ENCODE results near the gene PIK3C2A.
"Not testable (repeated sequence)": the region's sequence is repeated elsewhere in the genome, so short reads cannot be mapped to it uniquely, and the experiment has no call there.

PIK3C2A gene

GRCh38 chr11:17228186-17228925, 20.6 kb upstream of the PIK3C2A start:
- not testable (repeated sequence) for H3K36me3 Mint-ChIP-seq (ENCODE audit: low read depth); ATAC-seq; H3K4me3 Mint-ChIP-seq; H3K27ac Mint-ChIP-seq; H3K27me3 Mint-ChIP-seq; DNase-seq; H3K9me3 Mint-ChIP-seq
- H3K4me1 Mint-ChIP-seq, result peaks cover 21% of the 10 kb centered on the region

DNA sequence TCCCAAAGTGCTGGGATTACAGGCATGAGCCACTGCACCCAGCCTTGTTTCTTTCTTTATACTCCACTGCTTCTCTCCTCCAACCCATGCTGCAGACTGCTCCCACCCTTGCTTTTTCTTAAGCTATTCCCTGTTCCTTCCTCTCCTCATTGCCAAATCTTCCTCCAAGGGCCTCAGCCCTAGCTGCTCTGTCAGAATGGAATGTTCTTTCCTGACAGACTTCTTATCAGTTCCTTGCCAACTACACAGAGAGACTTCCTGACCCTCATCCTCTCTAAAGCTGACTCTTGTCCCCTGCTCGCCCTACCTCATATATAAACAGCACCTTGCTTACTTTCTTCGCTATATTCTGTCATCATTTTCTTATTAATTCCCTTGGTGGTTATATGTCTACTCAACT, 16.9 kb upstream of the PIK3C2A start:
- DNase-seq, result no peak
- no peaks in the 10 kb centered on the region for H3K36me3 Mint-ChIP-seq (ENCODE audit: low read depth)
- H3K27ac Mint-ChIP-seq, result no peak overlapping the region
- no peaks in the 10 kb centered on the region for H3K4me1 Mint-ChIP-seq
- no peaks in the 10 kb centered on the region for H3K27me3 Mint-ChIP-seq
- no peaks in the 10 kb centered on the region for H3K9me3 Mint-ChIP-seq
- ATAC-seq, result no peak
- H3K4me3 Mint-ChIP-seq, result no peak overlapping the region

DNA sequence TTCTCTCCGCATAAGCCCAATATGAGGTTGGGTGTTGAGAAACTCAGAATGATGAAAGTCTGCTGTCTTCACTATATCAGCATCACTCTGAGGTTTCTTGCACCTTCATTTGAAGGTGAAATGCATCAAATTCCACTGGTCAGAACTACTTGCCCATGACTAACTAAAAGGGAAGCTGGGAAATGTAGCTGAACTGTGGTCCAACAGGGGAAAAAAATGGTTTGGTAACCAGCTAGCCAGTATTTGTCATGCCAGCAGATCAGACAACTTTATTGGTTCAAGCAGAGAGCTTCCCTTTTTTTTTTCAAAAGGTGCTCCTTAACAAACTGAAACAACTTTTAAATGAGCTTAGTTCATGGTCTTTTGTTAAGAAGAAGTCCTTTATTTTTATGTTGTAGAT, 14.2 kb upstream of the PIK3C2A start:
- Mint-ChIP-seq H3K9me3 (no peaks in the 10 kb centered on the region), H3K4me1 (no peaks in the 10 kb centered on the region), H3K27me3 (no peaks in the 10 kb centered on the region), H3K36me3 (ENCODE audit: low read depth) (no peaks in the 10 kb centered on the region), H3K4me3 (no peak overlapping the region), H3K27ac (no peak overlapping the region)
- ATAC-seq (no peak), DNase-seq (no peak)

DNA sequence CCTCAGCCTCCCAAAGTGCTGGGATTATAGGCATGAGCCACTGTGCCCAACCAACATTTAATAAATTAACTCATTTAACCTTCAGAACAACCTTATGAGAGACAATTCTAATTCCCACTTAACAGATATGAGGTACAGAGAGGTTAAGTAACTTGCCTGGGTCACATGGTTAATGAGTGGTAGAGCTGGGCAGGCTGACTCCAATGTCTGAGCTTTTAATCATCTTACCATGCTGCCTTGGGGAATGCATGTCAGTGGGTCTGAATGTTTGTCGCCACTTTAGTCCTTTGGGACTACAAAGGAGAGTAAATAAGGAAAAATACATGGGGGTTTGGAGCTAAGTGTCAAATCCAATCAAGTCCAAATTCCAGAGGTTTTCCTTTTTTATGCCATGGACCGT, 11.2 kb upstream of the PIK3C2A start:
- Mint-ChIP-seq H3K9me3 (peaks cover 5% of the 10 kb centered on the region), H3K4me1 (no peaks in the 10 kb centered on the region), H3K4me3 (no peak overlapping the region), H3K27ac (no peak overlapping the region), H3K27me3 (no peaks in the 10 kb centered on the region), H3K36me3 (ENCODE audit: low read depth) (no peaks in the 10 kb centered on the region)
- no peak for DNase-seq
- no peak for ATAC-seq

DNA sequence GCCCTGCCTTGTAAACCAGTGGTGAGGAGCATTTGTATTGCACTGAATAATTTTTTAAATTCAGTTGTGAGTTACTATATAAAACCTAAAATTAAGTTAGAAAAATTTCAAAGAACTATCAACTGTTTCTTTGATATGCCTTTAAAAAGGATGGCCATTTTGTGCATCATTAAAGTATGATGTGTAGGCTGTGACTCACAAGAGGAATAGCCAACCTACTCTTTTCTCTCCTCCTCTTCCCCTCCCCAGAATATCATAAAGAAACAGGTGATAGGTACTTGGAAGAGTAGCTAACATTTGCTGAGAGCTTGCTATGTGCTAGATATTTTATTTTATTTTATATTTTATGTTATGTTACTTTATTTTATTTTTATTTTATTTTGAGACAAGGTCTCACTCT, 10.6 kb upstream of the PIK3C2A start:
- DNase-seq (no peak), ATAC-seq (no peak)
- no peaks in the 10 kb centered on the region for H3K27me3 Mint-ChIP-seq
- H3K27ac Mint-ChIP-seq, result no peak overlapping the region
- no peaks in the 10 kb centered on the region for H3K4me1 Mint-ChIP-seq
- H3K36me3 Mint-ChIP-seq (ENCODE audit: low read depth), result no peaks in the 10 kb centered on the region
- peaks cover 8% of the 10 kb centered on the region for H3K9me3 Mint-ChIP-seq
- H3K4me3 Mint-ChIP-seq, result no peak overlapping the region

DNA sequence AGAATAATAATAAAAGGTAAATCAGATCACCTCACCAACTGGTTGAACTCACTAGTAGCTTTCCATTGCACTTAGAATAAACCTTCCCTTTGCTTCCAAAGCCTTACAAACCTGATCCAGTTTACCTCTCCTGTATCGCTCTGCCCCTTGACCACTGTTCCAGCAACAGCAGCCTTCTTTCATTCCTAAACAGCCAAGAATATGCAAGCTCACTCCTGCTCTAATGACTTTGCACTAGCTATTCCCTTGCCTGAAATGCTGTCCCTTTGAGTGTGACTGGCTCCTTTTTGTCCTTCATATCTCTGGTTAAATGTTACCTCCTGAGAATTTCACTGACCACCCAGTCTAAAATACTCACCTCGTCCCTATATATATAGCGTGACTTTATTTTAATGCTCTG, 9.6 kb upstream of the PIK3C2A start:
- H3K9me3 Mint-ChIP-seq, result peaks cover 8% of the 10 kb centered on the region
- ATAC-seq, result no peak
- H3K4me1 Mint-ChIP-seq, result no peaks in the 10 kb centered on the region
- no peak for DNase-seq
- no peaks in the 10 kb centered on the region for H3K27me3 Mint-ChIP-seq
- no peak overlapping the region for H3K4me3 Mint-ChIP-seq
- H3K36me3 Mint-ChIP-seq (ENCODE audit: low read depth), result no peaks in the 10 kb centered on the region
- no peak overlapping the region for H3K27ac Mint-ChIP-seq

DNA sequence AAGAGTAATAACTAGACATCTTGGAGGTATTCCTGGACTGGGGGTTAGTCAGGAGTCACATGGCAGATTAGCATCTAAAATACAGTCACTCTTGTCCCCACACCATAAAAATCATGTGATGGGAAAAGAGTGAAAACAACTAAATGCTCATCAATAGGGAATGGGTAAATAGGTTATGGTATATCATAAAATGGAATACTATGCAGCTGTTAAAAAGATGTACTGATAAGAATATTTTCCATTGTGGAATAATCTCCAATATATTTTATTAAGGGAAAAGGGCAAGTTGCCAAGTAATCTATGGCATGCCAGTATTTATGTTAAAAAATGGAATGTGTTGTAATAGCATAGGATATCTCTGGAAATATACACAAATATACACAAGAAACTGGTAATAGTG, 6.6 kb upstream of the PIK3C2A start:
- Mint-ChIP-seq H3K27ac (no peak overlapping the region), H3K27me3 (no peaks in the 10 kb centered on the region), H3K36me3 (ENCODE audit: low read depth) (no peaks in the 10 kb centered on the region), H3K9me3 (peaks cover 8% of the 10 kb centered on the region), H3K4me3 (no peak overlapping the region), H3K4me1 (peaks cover 8% of the 10 kb centered on the region)
- DNase-seq (no peak), ATAC-seq (no peak)

DNA sequence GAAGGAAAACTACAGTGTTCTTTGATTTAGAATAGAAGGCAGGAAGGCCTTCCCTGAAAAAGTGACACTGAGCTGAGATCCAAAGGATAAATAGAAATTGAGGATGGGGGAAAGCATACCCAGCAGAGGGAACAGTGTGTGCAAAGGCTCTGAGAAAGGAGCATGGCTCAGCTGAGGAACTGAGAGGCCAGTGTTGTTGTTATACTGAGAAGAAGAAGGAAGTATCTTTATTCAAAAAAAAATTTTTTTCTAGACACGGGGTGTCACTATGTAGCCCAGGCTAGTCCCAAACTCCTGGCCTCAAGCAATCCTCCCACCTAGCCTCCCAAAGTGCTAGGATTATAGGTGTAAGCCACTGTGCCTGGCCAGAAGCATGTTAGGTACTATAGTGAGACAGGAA, 3.5 kb upstream of the PIK3C2A start:
- ATAC-seq (no peak), DNase-seq (no peak)
- H3K27me3 Mint-ChIP-seq, result no peaks in the 10 kb centered on the region
- H3K9me3 Mint-ChIP-seq, result peaks cover 8% of the 10 kb centered on the region
- H3K4me1 Mint-ChIP-seq, result peaks cover 30% of the 10 kb centered on the region
- no peak overlapping the region for H3K4me3 Mint-ChIP-seq
- no peaks in the 10 kb centered on the region for H3K36me3 Mint-ChIP-seq (ENCODE audit: low read depth)
- H3K27ac Mint-ChIP-seq, result no peak overlapping the region

GRCh38 chr11:17209939-17210245, 2.1 kb upstream of the PIK3C2A start:
- peaks cover 8% of the 10 kb centered on the region for H3K9me3 Mint-ChIP-seq
- H3K4me1 Mint-ChIP-seq, result peaks cover 32% of the 10 kb centered on the region
- H3K27me3 Mint-ChIP-seq, result no peaks in the 10 kb centered on the region
- peak overlapping the region; percentile 93 for H3K4me3 Mint-ChIP-seq
- DNase-seq, result no peak
- no peak for ATAC-seq
- H3K27ac Mint-ChIP-seq, result peak overlapping the region; percentile 72
- H3K36me3 Mint-ChIP-seq (ENCODE audit: low read depth), result no peaks in the 10 kb centered on the region

- peak overlapping the region; percentile 95 for H3K27ac Mint-ChIP-seq
- peak overlapping the region; percentile 93 for H3K4me3 Mint-ChIP-seq
- H3K9me3 Mint-ChIP-seq, result no peaks in the 10 kb centered on the region
- peaks cover 4% of the 10 kb centered on the region for H3K36me3 Mint-ChIP-seq (ENCODE audit: low read depth)
- peak; percentile 79 for ATAC-seq
- H3K27me3 Mint-ChIP-seq, result no peaks in the 10 kb centered on the region
- peaks cover 38% of the 10 kb centered on the region for H3K4me1 Mint-ChIP-seq
- peak; percentile 48 for DNase-seq
Observed at GRCh38 chr11:17208257-17208999, 642 bp upstream of the PIK3C2A start.

GRCh38 chr11:17206463-17206862, 1.3 kb downstream of the PIK3C2A start:
- no peak for ATAC-seq
- Mint-ChIP-seq H3K4me3 (peak overlapping the region; percentile 93), H3K27ac (no peak overlapping the region), H3K9me3 (no peaks in the 10 kb centered on the region), H3K4me1 (peaks cover 43% of the 10 kb centered on the region), H3K27me3 (no peaks in the 10 kb centered on the region), H3K36me3 (ENCODE audit: low read depth) (peaks cover 6% of the 10 kb centered on the region)
- DNase-seq, result no peak

GRCh38 chr11:17197431-17197898, 10.3 kb downstream of the PIK3C2A start:
- DNase-seq (no peak), ATAC-seq (no peak)
- peaks cover 23% of the 10 kb centered on the region for H3K36me3 Mint-ChIP-seq (ENCODE audit: low read depth)
- peaks cover 13% of the 10 kb centered on the region for H3K4me1 Mint-ChIP-seq
- H3K4me3 Mint-ChIP-seq, result no peak overlapping the region
- no peak overlapping the region for H3K27ac Mint-ChIP-seq
- no peaks in the 10 kb centered on the region for H3K27me3 Mint-ChIP-seq
- no peaks in the 10 kb centered on the region for H3K9me3 Mint-ChIP-seq

- DNase-seq, result no peak
- no peak overlapping the region for H3K4me3 Mint-ChIP-seq
- H3K9me3 Mint-ChIP-seq, result no peaks in the 10 kb centered on the region
- no peak overlapping the region for H3K27ac Mint-ChIP-seq
- no peaks in the 10 kb centered on the region for H3K27me3 Mint-ChIP-seq
- peaks cover 9% of the 10 kb centered on the region for H3K4me1 Mint-ChIP-seq
- H3K36me3 Mint-ChIP-seq (ENCODE audit: low read depth), result peaks cover 13% of the 10 kb centered on the region
- ATAC-seq, result no peak
Observed at GRCh38 chr11:17188675-17189074, 19.1 kb downstream of the PIK3C2A start.

DNA sequence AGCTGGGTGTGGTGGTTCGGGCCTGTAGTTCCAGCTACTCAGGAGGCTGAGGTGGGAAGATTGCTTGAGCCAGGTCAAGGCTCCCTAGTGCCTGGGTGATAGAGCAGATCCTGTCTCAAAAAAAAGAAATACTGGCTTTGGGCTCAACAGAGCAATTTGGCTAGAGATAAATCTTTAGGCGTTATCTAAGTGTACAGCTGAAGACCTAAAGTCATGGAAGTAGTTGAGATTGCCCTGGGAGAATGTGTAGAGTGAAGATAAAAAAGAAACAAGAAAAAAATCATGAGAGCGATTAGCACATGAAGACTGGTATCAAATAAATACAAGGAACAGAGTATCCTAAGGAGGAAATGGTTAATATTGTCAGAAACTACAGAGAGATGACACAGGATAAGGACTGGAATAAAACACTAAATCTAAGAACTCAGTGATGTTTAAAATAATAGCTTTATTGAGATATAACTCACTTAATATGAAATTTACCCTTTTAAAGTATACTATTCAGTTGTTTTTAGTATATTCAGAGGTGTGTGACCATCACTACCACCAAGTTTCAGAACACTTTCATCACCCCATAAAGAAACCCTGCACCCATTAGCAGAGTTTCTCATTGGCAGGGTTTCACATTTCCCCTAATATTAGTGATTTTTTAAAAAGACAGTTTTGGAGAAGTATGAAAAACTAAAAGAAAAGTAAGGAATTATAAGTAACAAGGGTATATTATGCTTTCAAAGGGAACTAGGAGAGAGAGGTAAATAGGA, 20.7 kb downstream of the PIK3C2A start:
- DNase-seq, result no peak
- Mint-ChIP-seq H3K36me3 (ENCODE audit: low read depth) (peaks cover 8% of the 10 kb centered on the region), H3K4me3 (no peak overlapping the region), H3K4me1 (peaks cover 9% of the 10 kb centered on the region), H3K27ac (no peak overlapping the region), H3K9me3 (no peaks in the 10 kb centered on the region), H3K27me3 (no peaks in the 10 kb centered on the region)
- no peak for ATAC-seq

GRCh38 chr11:17185938-17186337, 21.8 kb downstream of the PIK3C2A start:
- Mint-ChIP-seq H3K4me3 (no peak overlapping the region), H3K9me3 (no peaks in the 10 kb centered on the region), H3K36me3 (ENCODE audit: low read depth) (peaks cover 11% of the 10 kb centered on the region), H3K4me1 (peaks cover 9% of the 10 kb centered on the region), H3K27ac (no peak overlapping the region), H3K27me3 (no peaks in the 10 kb centered on the region)
- ATAC-seq (peak; percentile 85), DNase-seq (no peak)

Data from activated naive CD8-positive, alpha-beta T cell treated with anti-CD3 and anti-CD28 coated beads, Interleukin-2, amount 50 U/mL, for 24 hours (primary cell).